Measurements from ENCODE around the gene PPP2R5B.

Gene PPP2R5B

DNA sequence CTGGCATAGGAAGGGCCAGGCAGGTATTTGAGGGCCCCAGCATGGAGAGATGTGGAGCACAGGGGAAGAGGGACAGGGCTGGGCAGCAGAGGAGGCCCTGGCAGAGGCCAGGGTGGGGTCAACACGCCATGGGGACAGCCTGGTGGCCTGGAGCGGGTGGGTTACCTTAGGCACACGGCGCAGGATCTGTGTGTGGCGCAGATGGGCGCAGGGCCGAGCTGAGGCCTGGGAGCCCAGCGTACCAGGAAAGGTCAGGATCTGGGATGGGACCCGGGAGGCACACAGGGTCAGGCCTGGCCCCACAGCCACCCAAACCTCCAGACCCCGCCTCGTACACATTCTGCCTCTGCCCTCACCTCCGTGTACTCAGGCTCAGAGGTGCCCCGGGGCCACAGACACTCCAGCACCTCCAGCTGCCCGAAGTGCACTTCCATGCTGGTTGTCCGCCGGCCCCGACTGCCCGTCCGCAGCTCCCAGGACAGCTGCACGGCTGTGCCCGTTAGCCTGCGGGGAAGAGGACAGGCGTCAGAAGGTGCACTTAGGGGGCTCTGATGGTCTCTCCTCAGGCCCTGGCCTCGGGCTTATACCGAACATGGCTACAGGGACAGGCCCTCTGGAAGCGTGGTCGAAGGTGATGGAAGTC is 13.9 kb upstream of the PPP2R5B start:
- no peak for DNase-seq

DNA sequence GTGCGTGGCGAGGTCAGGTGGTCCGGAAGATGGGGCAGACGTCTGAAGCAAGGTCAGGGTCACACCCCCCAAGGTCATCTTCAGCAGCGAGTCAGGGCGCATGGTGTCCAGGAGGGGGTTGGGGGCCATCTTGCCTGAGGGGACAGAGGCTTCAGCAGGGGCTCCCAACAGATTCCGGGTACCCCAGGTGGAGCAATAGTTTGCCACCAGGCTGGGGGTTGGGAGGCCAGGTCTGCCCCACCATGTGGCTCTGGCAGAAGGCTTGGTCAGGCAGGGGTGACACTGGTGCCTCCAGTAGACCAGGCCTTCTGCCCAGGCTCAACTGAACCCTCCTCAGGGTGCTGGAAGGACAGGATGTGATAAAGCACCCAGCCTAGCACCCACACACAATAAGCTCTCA is 13.3 kb upstream of the PPP2R5B start:
- no peak for DNase-seq

GRCh38 chr11:64911689-64912088 is 12.8 kb upstream of the PPP2R5B start:
- no peak for DNase-seq

GRCh38 chr11:64913171-64913727 is 11.2 kb upstream of the PPP2R5B start:
- DNase-seq, result no peak

GRCh38 chr11:64914123-64914522 is 10.4 kb upstream of the PPP2R5B start:
- DNase-seq, result no peak

DNA sequence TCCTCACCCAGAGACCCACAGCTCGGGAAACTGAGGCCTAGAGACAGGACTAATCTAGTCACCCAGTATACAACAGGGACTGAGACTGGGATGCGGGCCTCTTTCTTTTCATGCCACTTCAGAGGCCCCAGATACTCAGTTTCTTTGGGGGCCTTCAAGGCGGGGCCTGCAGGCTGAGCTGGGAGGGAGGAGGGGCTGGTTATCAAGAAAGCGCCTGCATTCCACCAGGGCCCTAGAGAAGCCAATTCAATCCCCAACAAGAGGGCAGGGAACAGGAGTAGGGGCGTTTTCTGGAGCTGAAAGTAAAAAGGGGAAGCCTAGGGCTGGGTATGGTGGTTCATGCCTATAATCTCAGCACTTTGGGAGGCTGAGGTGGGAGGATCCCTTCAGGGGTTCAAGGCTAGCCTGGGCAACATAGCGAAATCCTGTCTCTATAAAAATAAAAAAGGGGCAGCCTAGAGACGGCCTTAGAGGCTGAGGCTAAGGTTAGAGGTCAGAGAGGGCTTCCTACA is 9.1 kb upstream of the PPP2R5B start:
- DNase-seq, result no peak

GRCh38 chr11:64916040-64916774 is 8.3 kb upstream of the PPP2R5B start:
- no peak for DNase-seq

- peak; percentile 98 for DNase-seq
These were observed 7.5 kb upstream of the PPP2R5B start, which contains the start of gene ATG2A for GRCh38 chr11:64916775-64917662. ATG2A (minus strand) TSS chr11:64917209; CDS start chr11:64917135, 74 bp downstream.

DNA sequence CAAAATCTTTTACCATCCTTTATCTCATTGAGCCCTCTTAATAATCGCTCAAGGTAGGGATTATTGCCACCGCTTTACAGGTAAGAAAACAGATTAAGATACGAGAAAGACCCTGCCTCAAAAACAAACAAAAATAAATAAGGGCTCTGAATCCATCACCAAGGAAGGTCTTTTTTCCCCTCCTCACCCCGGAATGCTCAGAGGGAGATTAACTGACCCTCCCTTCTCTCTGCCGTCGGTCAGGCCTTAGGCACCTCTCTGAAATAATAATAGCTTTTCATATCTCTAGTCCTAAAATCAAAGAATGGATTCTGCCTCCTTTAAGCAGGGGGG is 6.9 kb upstream of the PPP2R5B start:
- DNase-seq, result no peak

DNA sequence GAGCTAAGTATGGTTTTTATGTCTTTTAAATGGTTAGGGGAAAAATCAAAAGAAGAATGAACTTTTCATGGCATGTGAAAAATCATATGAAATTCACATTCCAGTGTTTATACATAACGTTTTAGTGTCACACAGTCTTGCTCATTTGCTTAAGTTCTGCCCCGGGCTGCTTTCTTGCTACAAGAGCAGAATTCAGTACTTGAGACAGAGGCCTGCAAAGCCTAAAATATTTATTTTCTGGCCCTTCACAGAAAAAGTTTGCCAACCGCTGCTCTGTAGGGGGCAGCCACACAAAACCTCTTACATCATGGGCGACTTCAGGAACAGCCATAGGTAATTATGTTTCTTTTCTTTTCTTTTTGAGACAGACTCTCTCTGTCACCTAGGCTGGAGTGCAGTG is 6.5 kb upstream of the PPP2R5B start:
- no peak for DNase-seq

DNA sequence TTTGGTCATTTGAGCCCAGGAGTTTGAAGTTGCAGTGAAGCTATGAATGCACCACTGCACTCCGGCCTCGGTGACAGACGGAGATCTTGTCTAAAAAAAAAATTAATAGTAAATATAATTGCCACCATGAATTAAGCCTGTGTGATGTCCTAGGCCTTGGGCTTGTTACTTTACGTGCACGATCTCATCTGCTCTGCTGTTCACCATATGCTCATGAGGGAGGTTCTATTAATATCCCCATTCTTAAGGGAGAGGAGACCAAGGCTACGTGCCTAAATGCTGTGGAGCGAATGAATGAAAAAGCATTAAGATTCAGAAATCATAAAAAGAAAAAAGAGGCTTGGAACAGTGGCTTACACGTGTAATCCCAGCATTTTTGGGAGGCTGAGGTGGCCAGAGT is 4.9 kb upstream of the PPP2R5B start:
- DNase-seq, result peak; percentile 43

GRCh38 chr11:64920124-64920523 is 4.4 kb upstream of the PPP2R5B start:
- DNase-seq, result no peak

DNA sequence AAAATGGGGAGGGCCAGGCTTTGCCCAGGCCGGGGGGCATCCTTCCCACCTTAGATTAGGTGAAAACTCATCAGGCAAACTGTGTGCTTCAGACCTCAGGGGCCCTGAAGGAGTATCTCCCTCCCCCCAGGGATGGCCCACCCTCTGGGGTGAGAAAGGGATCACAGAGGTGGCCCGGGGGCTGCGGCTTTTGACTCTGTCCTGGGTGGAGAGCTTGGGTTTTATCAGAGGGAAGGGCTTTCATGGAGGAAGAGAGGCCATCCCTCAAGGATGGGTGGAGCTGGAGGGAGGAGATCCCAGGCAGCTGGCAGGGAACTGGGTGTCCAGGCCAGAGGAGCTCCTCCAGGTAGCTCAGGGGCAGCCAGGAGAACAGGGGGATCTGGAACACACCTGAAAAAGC is 3.1 kb upstream of the PPP2R5B start:
- DNase-seq, result no peak

DNA sequence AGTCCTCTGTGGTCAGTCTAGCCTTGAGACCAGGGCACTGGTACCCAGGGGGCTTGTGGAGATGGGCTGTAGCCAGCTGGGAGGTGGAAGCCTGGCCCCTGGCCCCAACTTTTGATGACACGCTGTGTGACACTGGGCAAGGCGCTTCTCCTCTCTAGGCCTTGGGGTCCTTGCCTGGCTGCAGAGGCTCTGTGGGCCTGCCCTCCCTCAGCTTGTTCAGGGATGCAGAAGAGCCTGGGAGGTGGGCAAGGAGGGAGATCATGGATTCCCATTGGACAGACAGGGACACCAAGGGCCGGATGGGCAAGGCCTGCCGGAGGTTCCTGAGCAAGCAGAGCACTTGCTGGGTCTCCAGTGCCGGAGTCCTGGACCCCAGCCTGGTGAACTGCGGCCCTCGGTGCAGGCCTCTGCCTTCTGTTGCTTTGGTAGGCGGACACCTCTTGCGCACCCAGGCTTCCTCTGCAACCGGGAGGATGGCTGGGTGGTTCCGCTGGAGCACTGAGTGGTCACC is 1.3 kb upstream of the PPP2R5B start:
- no peak for DNase-seq

DNA sequence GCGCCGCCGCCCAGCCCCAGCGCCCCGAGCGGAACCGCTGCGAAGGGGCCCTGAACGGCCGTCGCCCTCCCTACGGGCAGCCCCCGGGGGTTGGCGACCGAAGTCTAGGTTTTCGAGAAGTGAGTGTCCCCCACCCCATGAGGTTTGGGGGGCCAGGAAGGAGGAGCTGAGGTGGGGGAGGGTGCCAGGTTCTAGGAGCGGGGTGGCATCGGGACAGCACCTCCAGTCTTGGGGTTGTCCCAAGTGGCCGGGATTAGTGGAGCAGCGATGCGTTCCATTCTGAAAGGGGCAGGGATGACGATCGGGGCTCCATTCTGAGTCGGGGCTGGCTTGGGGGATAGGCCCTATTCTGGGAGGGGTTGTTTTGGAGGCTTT is 408 bp downstream of the PPP2R5B start:
- DNase-seq, result no peak

- no peak for DNase-seq
These were observed 1.3 kb downstream of the PPP2R5B start for GRCh38 chr11:64925536-64926436.

GRCh38 chr11:64926689-64927088 is 2.2 kb downstream of the PPP2R5B start:
- DNase-seq, result no peak

DNA sequence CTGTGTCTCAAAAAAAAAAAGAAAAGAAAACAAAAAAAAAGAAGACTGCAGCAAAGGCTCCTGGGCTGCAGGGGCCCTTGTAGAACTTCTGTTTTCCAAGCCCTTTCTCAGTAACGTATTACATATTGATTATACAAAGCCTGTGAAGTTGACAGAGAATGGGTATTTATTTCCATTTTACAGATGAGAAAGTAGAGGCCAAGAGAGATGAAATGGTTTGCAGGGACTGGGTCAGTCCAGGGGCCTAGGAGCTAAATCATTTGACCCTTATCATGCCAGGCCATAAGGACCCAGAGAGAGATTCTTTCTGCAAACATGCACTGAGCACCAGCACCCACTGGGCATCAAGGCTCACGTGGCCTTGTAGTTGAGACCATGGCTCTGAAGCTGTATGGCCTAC is 4.5 kb downstream of the PPP2R5B start:
- no peak for DNase-seq

- no peak for DNase-seq
These were observed 5.1 kb downstream of the PPP2R5B start for GRCh38 chr11:64929625-64930024.

DNA sequence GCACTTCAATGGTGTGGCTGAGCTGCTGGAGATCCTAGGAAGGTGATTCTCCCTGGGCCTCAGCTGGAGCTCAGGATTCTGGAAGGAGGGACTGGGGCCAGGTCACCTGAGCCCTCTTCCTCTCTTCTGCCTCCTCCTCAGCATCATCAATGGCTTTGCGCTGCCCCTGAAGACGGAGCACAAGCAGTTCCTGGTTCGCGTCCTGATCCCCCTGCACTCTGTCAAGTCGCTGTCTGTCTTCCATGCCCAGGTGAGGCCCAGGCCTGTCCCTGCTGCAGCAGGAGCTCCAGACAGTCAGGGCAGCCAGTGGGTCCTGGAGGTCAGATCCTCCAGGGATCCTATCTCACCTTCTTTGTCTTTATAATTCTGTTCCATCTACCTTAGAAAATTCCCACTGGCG is 5.9 kb downstream of the PPP2R5B start:
- no peak for DNase-seq

- DNase-seq, result no peak
These were observed 6.8 kb downstream of the PPP2R5B start for GRCh38 chr11:64931290-64931689.

GRCh38 chr11:64932324-64932723 is 7.8 kb downstream of the PPP2R5B start:
- DNase-seq, result no peak
